IPS DF 4.7 (cell line): Measurements from ENCODE around the gene PDZD2.
"Not testable (repeated sequence)": the region's sequence is repeated elsewhere in the genome, so short reads cannot be mapped to it uniquely, and the experiment has no call there.

Experiments
- DNase-seq: peaks from one replicate; pipeline ENCODE4 v3.0.0-alpha.2; 2013; ENCODE audit warnings: low spot score; ENCODE audit errors: extremely low read depth

The PDZD2 gene

GRCh38 chr5:32095261-32095671 is 456.3 kb downstream of the PDZD2 start:
- DNase-seq: no peak

- DNase-seq: no peak
Measured at GRCh38 chr5:32096891-32097595, 458.1 kb downstream of the PDZD2 start.

DNA sequence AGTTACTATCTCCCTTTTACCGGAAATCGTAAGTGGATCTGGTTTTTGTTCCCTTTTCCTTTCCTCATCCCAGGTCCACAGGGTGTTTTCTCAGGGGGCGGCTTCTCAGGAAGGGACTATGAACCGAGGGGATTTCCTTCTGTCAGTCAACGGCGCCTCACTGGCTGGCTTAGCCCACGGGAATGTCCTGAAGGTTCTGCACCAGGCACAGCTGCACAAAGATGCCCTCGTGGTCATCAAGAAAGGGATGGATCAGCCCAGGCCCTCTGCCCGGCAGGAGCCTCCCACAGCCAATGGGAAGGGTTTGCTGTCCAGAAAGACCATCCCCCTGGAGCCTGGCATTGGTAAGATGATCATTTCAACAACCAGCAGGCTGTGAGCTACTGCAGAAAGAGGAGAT is 459.4 kb downstream of the PDZD2 start:
- DNase-seq: no peak

DNA sequence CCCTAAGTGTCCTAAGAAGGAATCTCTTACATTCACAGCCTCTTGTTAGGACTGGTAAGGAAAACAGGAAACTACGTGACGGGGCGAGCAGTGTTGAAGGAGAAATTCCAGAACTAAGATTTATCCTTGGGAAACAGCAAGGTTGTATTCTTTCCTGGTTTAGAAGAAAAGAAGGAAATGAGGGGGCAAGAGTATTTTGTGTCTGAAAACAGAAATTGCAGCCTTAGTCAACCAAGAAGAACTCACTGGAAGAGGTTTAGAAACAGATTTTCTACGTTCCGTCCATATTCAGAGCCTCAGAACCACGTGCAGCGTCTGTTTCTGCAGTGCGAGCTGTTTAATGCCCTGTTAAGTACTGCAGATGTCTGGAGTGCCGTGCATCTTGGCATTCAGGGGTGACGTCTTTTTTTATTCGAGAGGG is 460.0 kb downstream of the PDZD2 start:
- no peak for DNase-seq

- no peak for DNase-seq
Measured at GRCh38 chr5:32099486-32100035, 460.6 kb downstream of the PDZD2 start.

GRCh38 chr5:32100230-32100629 is 461.3 kb downstream of the PDZD2 start:
- DNase-seq: no peak

DNA sequence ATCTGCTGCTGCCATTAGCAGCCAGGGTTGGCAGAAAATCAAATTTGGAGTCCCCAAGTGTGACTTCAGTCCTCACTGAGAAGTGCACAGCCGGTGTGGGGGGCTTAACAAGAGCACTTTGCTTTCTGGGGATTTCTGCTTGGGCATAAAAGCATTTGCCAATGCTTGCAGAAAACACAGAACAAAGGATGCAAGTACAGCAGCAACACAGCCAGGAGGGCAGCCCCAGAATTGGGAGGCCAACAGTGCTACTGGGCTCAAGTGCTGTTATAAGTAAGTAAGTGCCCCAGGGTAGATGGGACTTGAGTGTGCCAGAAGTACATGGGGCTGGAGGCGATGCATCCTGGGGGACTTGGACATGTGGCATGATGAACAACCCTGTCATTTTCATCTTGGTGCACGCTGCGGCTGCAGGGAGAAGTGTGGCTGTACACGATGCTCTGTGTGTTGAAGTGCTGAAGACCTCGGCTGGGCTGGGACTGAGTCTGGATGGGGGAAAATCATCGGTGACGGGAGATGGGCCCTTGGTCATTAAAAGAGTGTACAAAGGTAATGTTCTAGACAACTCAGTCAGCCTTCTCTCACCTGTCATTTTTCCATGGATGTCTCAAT is 461.9 kb downstream of the PDZD2 start:
- DNase-seq: no peak

DNA sequence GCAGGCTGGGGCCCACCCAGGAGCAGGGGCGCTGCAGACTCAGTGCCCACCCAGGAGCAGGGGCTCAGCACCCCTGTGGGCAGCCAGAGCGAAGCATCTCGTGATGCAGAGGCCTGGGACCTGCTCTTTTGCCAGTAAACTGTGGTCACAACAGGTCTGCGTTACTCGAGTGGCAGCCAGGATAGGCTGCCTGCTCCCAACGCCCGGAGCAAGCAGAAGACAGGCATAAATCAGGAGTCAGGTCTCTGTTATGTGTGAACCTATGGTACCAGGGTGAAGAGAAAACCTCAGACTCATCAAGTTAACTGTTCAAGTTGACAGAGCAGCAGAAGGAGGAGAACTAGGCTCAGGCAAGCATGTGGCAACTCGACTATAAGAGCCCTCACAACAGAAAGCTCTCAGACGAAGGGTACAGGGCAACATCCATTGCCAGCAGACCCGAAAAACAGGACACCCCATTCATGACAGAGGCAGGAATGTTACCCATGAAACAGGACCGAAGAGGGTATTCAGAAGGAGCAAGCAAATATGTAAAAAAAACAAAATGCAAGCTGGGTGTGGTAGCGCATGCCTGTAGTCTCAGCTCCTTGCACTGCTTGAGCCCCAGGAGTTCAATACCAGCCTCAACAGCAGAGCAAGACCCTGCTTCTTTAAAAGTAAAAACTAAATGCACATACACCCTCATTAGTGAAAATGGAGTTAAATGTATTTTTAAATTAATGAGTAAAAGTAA is 463.5 kb downstream of the PDZD2 start:
- no peak for DNase-seq

- DNase-seq: no peak
Measured at GRCh38 chr5:32103521-32103920, 464.6 kb downstream of the PDZD2 start.

DNA sequence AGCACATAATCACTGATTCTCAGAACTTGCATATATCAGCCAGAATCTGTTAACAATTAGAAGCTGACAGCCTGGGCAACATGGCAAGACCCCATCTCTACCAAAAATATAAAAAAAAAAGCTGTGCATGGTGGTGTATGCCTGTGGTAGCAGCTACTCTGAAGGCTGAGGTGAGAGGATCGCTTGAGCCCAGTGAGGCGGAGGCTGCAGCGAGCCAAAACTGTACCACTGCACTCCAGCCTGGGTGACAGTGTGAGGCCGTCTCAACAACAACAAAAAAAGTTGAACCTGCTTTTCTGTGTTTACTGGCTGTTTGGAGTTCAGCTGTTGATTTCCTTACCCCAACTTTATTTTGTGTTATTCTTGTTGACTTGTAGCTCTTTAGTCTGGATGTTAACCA is 468.4 kb downstream of the PDZD2 start:
- DNase-seq: no peak

DNA sequence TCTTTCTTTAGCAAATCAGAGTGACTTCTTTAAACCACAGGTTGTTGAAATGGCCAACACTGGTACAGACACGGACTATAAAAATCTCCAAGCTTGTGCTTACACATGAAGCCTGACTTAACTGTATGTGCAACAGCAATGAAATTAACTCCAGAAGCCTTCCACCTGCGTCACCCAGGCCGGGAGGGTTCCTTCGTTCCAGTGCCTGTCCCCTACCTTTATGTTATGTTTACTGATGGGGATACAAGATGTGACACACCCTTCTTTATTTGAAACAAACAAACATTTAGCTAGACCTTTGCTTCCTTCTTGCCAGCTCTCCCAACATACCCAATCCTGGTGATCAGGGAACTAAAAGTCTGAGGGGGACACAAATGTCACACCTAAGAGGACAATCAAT is 469.2 kb downstream of the PDZD2 start:
- DNase-seq: no peak

DNA sequence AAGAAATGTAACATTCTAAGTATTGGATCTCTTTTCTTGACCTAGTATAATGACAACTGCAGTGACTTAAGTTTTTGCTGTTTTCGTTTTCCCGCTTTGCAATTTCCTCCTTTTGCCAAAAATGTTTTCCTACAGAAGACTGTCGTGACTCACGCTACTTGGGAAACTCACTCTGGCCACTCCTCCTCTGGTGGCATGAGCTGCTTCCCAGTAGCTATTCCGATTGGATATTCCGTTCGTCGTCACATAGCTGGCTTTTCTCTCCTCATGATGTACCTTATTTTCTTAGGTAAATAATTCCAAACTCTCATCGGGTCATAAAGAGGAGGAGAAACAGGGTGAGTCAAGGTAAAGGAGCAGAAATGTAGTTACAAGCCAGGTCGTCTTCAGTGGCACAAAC is 470.3 kb downstream of the PDZD2 start:
- DNase-seq: no peak

DNA sequence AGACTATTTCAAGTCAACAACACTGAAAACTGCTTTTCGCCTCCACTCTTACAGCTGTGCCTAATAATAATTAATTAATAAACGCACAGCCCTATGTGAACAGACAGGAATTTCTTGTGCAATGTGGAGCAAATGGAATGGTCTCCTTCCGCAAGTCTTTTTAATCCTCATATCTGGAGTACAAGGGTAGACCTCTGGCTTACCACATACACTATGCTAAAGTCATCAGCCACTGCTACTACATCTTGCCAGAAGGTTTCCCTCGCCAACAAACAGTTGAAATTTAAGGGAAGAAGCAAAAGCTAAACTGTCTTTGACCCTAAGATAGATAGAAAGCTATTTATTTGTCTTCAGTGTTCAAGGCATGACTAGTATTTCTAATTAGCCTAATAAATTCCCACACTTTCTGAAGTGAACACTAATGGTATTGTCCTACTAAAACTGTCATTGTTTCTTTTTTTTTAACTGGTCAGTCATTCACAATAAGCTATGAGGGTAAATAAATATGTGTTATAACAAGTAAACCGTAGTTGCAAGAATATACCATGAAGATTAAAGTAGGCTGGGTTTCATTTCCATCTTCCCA is 471.3 kb downstream of the PDZD2 start:
- DNase-seq: no peak

DNA sequence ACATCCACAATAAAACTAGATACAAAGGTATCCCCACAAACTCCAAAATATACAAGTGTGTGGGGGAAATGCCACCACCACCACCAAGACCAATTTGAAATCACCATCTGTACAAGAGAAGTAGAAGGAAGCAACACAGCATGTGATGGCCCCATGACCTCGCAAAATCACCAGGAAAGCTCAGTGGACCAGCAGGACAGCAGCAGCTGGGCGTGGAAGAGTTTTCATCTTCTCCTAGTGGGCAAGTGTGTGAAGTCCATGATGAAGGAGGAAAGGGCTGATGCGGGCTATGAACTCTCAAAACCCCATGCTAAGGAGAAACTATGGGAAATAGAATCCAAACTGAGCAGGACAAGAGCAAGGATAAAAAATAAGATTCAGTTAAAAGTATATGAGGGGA is 477.1 kb downstream of the PDZD2 start:
- no peak for DNase-seq

DNA sequence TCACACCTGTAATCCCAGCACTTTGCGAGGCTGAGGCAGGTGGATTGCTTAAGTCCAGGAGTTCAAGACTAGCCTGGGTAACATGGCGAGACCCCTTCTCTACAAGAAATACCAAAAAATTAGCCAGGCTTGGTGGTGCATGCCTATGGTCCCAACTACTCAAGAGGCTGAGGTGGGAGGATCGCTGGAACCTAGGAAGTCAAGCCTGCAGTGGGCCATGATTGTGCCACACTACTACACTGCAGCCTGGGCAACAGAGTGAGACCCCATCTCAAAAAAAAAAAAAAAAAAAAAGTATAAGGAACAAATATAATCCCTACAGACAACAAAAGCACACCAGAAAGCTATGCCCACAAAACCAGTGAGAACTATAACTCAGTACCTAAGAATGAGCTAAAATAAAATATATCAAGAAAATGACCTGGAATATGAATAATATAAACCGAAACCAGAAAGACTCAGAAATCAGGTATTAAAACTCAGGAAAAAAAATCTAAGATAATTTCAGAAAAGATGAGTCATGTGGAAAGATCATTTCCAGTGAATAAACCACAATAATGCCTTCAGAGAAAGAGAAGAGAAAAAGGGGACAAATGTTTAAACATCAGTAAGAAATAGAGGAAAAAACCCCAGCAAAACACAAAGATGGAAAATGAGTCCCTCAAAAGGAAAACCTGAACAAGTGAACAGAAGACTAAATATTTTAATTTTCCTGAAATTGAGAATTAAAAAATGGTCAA is 477.8 kb downstream of the PDZD2 start:
- DNase-seq: no peak

GRCh38 chr5:32118922-32119321 is 480.0 kb downstream of the PDZD2 start:
- not testable (repeated sequence) for DNase-seq

GRCh38 chr5:32123058-32123805 is 484.3 kb downstream of the PDZD2 start:
- no peak for DNase-seq

DNA sequence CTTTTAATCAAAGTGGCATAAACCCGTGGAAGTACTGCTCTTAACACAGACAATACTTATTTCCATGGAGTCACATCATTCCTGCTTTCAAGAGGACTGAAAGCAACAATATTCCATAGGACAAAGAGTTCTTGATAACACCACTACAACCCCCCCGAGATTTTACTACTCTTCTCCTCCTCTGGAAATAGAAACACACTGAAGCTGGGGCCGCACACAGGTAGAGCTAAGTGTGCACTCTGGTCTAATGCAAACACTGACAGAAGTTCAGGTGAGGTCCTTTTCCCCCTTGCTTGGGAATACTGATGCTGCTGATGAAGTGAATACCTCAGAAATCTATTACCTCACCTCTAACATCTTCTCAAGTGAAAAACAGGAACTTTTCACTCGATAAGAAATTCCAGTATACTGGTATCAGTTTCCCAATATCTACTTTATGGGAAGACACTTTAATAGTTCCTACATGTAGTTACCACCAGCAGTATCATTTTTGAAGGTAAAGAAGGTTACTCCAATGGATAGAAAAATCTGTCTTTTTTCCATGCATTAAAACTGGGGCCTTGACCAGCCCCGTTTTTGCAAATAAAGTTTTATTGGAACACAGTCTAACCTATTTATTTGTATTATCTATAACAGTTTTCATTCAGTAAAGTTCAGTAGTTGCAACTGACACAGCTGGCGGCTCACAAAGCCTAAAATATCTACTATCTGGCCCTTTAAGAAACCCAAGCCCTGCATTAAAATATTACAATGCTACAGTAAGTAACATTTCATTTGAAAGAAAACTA is 485.2 kb downstream of the PDZD2 start:
- no peak for DNase-seq

DNA sequence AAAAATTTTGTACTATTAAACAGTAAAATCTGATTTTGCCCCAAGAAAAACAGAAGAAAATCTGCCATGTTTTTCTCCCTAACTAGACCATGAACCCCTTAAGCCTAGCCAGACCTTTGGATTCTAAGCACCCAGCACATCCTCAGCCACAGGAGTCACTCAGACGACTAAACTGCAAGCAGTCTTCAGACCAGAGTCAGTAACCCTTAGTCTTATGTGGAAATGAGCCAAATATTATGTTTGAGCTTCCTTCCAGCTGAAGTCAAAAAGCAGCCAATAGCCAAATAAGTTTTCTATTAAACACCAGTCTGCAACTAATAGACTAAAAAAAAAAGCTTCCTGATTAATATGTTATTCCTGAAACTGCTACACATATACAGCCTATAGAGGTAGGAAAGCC is 487.8 kb downstream of the PDZD2 start:
- DNase-seq: no peak

DNA sequence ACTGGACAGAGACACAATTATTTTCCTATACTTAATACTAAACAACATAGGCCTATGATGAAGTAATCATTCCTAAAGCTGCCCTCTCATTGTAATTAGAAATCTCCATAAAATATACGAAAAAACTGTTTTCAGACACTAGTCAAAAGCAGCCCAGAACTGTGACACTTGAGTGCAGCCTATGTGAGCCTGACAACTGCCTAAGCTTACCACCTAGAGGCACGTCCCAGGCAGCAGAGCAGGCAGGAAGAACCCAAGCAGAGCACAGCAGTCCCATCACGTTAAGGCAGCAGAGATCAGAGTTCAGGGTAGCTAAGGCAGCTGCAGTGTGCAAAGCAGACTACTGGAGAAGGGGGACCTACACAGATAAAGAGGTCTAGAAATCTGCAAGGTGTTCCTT is 488.8 kb downstream of the PDZD2 start:
- DNase-seq: no peak
